Epithelial cell of prostate (primary cell): ENCODE data around the gene GLIS1.
A peak's percentile ranks its signal among the peaks of the same experiment; 100 is the strongest.

ENCODE experiments used
- DNase-seq: peaks from one replicate; pipeline ENCODE4 v3.0.0-alpha.2; 2011; ENCODE audit warnings: low read depth, low spot score
- H3K27ac ChIP-seq: fragments of 450-650 bp; 2 replicates; pipeline ENCODE4 v1.5.1; 2017; ENCODE audit warnings: mild to moderate bottlenecking

GLIS1 gene

GRCh38 chr1:53507116-53507820 is 231.7 kb downstream of the GLIS1 start:
- DNase-seq, result no peak
- H3K27ac ChIP-seq, result no peak overlapping the region

- H3K27ac ChIP-seq, result no peak overlapping the region
- DNase-seq, result no peak
Measured at GRCh38 chr1:53506355-53507050, 232.5 kb downstream of the GLIS1 start.

DNA sequence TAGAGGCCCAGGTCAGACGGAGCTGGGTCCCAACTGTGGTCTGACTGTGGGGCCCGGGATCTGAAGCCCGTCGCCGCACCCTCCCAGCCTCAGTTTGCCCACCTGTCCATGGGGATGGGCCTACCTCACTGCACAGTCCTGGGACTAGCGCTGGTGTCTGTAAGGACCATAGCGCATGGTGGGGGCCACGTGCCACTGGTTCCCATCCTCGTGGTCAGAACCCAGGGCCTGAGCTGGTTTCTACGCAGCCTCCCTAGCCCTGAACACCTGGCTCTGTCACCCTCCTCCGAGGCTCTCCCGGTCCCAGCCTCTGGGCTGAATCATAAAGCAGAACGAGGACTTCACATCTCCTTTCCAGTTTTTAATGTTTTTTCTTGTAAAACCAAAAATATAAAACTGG is 233.1 kb downstream of the GLIS1 start:
- no peak for DNase-seq
- no peak overlapping the region for H3K27ac ChIP-seq

DNA sequence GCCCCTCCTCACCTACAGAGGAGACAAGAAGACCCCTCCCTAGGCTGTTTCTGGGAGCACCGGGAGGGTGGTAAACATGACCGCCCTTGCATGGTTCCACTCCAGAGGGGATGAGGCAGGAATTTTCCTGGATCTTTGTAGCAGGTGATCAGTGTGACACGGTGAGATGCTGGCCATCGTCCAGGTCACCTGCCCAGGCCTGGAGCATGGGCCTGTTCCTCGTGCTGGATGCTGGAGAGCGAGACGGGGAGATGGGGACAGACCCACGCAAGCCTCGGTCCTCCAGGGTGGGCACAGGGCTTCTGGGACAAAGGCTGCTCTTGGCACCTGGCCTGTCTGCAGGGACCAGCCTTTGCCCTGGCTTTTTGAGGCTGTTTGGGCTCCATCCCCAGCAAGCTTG is 233.6 kb downstream of the GLIS1 start:
- no peak overlapping the region for H3K27ac ChIP-seq

GRCh38 chr1:53504901-53505300 is 234.1 kb downstream of the GLIS1 start:
- no peak for DNase-seq
- no peak overlapping the region for H3K27ac ChIP-seq

More for the DNA sequence above, 233.6 kb downstream of the GLIS1 start:
- DNase-seq, result no peak

GRCh38 chr1:53503433-53504217 is 235.3 kb downstream of the GLIS1 start:
- H3K27ac ChIP-seq, result no peak overlapping the region
- no peak for DNase-seq

GRCh38 chr1:53502641-53503432 is 236.1 kb downstream of the GLIS1 start:
- no peak overlapping the region for H3K27ac ChIP-seq
- DNase-seq, result no peak

DNA sequence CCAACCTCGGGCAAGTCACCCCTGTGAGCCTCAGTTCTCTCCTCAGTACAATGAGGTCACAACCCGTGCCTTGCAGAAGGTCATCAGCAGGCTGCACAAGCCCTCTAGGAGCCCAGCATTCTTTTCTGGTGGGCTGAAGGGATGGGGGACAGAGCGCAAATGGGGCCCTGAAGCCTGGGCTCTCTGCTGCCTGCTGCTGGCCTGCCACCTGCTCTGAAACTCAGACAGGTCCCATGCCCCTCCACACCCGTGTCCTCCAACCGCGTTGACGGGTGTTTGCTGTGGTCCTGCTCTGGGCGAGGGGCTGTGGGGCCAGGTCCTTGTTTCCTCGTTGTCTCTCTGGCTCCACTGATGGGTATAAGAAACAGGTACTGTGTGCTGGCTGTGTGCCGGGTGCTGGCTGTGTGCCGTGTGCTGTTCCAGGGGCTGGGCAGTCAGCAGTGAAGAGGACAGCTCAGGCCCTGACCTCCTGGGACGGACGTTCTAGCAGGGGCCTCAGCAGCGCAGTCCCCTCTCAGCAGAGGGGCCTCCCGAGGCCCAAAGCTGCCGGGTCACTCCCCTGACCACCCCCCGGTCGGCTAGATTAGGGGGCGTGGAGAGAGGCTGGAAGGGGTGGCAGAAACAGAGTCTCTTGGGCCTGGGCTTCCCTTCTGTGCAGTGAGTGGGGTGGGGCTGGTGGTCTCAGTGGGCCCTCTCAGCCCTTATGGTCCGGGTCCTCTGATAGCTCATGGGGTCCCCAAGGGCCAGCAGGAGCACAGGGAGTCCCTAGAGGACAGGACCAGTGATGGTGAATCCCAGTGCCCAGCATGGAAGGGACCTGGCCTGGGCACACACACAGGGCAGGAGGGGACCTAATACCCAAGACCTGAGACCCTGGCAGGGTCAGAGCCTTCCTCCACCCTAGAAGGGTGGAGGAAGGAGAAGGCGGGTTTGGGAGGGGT is 237.6 kb downstream of the GLIS1 start:
- H3K27ac ChIP-seq, result no peak overlapping the region
- DNase-seq, result no peak

DNA sequence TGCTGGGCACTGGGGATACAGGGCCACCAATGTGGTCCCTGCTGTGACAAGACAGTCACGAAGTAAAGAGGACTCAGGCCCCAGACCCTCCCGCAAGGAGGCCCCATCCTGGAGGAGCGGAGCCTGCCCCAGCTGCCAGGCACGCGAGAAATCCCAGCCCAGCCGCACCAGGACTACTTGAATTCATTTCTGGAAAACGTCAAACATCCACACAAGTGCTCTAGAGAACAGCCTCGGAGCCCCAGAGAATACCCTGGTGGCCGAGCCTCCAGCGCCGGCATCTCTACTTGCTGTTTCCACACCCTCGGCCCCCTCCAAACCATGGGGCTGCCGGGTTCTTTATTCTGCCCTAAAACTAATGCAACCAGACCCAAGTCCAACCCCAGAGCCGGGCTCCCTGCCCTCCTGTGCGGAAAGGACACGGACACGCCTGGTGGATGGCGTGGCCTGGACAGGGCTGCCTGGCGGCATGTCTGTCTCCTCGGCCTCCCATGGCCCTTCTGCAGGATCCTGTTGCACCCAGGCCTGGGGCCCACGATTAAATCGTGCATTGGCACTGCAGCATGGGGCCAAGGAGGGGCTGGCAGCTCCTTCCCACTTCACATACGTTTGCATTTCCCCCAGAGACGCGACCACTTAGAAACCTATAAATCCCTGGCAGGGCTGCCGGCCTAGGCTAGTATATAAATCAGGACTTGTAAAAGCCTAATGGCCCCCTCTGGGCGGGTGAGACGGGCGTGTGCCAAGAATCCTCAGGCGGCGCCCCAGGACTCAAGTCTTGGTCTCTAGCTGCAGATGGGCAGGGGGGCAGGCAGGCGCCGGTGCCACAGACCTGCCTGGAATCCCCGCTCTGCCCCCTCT is 238.5 kb downstream of the GLIS1 start:
- H3K27ac ChIP-seq, result no peak overlapping the region
- DNase-seq, result no peak

DNA sequence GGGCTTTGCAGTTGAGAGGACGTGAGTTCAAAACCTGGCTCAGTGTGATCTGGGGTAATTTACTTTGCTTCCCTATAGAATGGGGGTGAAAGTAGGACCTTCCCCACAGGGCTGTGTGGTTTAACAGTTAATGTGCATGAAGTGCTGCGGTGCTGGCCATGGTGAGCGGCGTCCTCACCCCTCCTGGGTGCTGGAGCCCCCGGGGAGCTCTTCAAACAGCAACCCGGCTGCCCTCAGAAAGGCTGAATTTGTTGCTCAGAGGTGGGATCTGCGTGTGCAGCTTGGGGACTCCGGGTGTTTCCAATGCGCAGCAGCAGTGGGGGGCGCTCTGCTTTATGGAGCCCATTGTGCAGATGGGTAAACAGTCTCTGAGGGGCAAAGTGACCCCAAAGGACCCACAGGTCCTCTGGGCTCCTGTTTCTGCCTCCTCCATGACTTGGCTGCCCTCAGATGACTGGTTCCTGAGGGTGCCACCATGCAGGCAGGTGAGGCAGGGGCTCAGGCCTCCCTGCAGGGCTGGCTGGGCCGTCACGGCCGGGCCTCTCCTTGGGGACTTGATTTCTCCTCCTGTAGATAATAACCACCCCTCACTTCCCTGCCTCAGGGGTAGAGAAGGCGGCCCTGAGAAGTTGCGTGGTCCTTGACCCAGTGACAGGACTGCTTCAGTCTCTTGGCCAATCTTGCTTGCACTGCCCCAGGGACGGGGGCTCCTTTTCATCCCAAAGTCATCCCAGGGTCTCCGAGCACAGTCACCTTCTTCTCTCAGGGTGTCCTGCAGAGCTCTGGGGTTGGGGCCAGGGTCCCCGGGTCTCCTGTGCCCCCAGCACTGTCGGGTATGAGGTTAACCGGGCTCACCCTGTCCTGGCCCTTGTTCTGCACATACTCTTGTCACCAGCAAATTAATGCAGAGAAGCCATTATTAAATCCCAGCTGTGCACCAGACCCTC is 239.4 kb downstream of the GLIS1 start:
- H3K27ac ChIP-seq, result no peak overlapping the region
- DNase-seq, result no peak

GRCh38 chr1:53498555-53499131 is 240.3 kb downstream of the GLIS1 start:
- H3K27ac ChIP-seq, result no peak overlapping the region
- DNase-seq, result no peak

- DNase-seq, result no peak
- H3K27ac ChIP-seq, result no peak overlapping the region
Measured at GRCh38 chr1:53495633-53496345, 243.2 kb downstream of the GLIS1 start.

DNA sequence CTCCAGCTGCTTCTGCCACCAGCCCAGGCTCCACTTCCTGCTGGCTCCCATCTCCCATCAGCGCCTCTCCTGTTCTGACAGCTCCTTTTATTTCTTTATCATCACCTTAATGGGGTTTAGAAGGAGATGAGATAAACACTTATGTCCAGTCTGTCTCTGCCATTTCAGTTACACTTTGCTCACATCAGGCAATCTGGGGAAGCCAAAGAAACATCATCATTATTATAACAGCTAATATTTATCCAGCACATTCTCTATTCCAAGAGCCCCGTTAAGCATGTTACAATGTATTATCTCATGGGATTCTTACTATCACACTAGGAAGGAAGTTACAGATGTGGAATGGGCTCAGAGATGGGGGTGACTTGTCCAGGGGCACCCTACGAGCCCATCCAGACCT is 248.6 kb downstream of the GLIS1 start:
- DNase-seq, result no peak
- no peak overlapping the region for H3K27ac ChIP-seq

DNA sequence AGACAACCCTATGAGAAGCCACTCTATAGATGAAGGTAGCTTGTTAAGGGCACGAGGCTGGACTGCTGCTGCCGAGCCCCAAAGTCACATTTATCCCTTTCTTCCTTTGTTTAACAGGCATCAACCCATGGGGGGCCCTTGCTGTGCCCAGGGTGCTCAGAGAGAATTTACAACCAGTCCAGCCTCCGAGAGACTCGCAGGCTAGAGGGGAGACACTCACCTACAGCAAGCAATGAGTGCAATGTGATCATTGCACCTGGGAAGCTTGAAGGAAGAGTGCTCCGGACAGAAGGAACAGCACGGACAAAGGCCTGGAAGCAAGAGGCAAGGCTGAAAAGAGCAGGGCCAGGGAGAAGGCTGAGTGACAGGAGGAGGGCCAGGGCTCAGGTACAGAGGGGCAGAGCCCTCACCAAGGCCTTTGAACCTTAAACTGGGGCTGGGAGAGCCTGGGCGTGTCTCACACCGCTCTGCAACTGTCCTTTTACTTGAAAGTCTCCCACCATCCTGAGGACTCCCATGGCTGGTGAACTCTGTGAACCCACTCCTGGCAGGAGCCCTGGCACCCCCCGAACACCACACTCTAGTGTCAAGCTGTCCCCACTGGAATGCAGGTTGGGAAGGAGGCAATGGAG is 252.5 kb downstream of the GLIS1 start:
- DNase-seq, result no peak
- H3K27ac ChIP-seq, result no peak overlapping the region

DNA sequence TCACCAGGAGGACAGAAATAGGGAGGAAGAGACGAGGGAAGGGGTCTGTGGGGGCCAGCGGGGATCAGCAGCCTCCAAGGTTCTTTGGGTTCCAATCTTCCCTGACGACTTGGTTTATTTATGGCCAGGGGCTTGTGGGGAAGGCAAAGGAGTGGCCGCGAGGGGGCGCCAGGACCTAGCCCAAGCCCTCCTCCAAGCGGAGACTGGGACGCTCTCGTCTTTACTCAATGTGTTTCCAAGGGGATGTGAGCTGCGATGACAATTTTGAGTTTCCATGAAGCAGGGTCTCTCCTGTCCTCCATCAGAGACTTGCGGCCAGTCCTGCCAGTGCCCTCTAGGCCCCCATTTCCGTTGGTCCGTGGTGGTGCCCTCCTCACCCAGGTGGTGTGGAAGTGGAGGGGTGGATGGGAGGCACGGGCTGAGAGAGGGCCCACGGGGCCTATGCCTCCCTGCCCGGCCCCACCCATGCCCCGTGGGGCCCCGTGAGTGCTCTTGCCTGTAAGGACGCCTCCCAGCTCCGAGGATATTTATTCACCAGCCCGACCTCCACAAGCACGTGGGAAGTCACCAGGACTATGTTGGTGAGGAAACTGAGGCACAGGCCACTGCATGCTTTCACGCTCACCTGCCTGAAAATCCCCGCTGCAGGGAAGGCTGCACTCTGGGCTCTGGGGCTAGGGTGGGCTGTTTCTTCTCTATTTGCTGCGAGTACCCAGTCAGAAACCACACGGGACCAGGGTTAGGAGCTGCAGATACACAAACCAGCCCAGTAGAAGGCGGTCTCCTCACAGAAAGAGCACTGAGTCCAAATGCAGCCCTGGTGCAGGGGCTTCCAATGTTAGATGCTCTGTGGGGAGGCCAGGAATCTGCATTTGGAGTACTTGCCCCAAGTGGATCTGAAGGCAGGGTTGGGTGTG is 253.2 kb downstream of the GLIS1 start:
- H3K27ac ChIP-seq, result no peak overlapping the region
- DNase-seq, result peak; percentile 14
